T-helper 1 cell treated with Interleukin-12 subunit alpha and Interleukin-12 subunit beta and Interleukin-4 antibody, amounts not matched to agents 30 ng/mL and 1 ng/mL, for 36 hours (primary cell): ENCODE data around the gene LRP3. TPM values are rescaled to one million over a fixed set of nuclear protein-coding genes. Genes with fewer than 3 reads are reported as not detected.
"Not testable (repeated sequence)": the region's sequence is repeated elsewhere in the genome, so short reads cannot be mapped to it uniquely, and the experiment has no call there.

Experiments used
- intact Hi-C: fragments of 100-400 bp; cut with micrococcal nuclease; formaldehyde crosslinking; loops from one replicate; pipeline ENCODE4 v1.15.1; 2024
- total RNA-seq: library from RNA; stranded (reverse); gene quantifications from 2 replicates; pipeline ENCODE4 v1.2.3, GENCODE V29; 2022

LRP3 gene
- total RNA-seq, 1 donor from 2014 or later: 0.05 TPM

DNA sequence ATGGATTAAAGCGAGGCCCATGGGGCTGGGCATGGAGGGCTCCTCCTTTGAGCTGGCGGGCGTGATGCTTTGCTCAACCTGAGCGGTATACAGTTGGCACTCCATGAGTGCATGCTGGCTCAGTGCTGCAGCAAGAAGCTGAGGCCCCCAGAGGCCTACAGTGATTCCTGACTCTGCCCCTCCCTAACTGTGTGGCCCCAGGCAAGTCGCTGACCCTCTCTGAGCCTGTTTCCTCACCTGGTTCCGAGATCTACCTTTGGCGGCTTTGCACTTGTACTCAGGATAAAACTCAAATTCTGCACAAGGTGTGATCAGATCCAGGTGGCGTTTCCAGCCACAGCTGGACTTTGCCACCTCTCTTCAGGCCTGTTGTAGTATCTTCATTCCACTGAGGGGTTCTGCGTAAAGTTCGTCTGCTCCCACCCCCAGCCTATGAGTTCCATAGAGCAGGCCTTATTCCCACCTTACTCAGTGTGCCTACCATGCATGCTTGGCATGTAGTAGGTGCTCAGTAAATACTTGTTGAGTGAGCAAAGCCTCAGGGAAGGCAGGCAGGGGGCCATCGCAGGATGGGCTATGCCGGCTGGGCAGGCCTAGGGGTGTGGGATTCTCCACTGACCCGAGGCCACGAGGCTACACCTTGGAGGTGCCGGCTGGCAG, 7.9 kb downstream of the LRP3 start:
- intact Hi-C loops: no loop called here

DNA sequence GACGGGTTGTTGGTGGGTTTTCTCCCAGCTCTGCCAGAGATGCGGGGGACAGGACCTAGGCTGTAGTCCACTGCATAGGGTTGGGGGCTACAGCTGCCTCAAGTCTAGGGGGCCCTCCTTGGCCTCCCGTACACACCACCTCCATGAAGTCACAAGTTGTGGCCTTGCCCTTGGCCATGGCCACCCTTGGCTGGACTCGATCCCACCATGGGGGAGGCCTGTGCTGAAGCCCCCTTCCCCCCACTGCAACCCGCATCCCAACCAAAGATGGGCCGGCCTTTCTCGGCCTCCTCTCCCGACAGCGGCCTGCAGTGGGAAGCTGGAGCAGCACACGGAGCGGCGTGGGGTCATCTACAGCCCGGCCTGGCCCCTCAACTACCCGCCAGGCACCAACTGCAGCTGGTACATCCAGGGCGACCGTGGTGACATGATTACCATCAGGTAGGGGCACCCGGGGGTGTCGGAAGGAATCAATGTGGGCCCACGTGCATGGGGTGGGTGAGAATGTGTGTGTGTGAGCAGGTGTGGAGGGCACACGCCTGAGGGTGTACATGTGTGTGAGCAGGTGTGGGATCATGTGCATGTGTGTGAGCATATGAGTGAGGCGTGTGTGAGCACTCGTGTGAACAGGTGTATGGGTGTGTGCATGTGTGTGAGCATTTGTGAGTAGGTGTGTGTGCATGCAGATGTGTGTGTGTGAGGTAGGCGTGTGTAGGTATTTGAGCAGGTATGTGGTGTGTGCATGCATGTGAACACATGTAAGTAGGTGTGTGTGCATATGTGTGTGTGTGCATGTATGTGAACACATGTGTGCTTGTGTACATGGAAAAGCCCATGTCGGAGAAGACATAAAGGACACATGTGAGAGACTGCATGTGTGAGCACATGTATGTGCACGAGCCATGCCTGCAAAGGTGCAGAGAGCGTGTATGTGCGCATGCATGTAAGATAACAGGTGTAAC, 8.7 kb downstream of the LRP3 start:
- intact Hi-C loops: no loop called here

DNA sequence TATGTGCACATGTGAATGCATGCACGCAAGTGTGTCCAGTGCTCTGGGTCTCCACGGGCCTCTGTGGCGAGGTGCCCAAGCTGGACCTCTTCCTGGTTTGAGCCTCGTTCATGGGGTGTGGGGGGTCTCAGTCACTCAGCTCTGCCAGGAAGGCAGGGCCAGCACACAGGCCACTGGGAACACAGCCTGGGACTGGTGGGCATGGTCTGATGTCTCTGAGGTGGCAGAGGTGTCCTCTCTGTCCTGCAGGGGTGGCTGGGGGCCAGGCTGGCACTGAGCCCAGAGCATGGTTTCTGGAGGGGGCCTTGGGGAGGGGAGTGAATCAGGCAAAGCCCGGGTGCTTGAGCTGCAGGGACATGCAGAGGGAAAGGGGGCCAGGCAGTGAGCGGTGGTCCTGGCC, 9.4 kb downstream of the LRP3 start:
- intact Hi-C loops: no loop called here

GRCh38 chr19:33204136-33204973, 10.2 kb downstream of the LRP3 start:
- intact Hi-C loops: no loop called here

DNA sequence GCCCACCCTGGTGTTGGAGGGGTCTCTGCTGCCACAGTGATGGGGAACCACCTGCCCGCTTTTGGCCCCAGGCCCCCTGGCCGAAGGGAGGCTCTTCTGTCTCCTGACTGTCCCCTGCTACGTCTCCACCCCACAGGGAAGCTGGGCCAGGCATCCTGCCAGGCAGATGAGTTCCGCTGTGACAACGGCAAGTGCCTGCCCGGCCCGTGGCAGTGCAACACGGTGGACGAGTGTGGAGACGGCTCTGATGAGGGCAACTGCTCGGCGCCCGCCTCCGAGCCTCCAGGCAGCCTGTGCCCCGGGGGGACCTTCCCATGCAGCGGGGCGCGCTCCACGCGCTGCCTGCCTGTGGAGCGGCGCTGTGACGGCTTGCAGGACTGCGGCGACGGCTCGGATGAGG, 11.0 kb downstream of the LRP3 start:
- intact Hi-C loops: no loop called here

GRCh38 chr19:33205531-33206260, 11.6 kb downstream of the LRP3 start:
- intact Hi-C loops: no loop called here

DNA sequence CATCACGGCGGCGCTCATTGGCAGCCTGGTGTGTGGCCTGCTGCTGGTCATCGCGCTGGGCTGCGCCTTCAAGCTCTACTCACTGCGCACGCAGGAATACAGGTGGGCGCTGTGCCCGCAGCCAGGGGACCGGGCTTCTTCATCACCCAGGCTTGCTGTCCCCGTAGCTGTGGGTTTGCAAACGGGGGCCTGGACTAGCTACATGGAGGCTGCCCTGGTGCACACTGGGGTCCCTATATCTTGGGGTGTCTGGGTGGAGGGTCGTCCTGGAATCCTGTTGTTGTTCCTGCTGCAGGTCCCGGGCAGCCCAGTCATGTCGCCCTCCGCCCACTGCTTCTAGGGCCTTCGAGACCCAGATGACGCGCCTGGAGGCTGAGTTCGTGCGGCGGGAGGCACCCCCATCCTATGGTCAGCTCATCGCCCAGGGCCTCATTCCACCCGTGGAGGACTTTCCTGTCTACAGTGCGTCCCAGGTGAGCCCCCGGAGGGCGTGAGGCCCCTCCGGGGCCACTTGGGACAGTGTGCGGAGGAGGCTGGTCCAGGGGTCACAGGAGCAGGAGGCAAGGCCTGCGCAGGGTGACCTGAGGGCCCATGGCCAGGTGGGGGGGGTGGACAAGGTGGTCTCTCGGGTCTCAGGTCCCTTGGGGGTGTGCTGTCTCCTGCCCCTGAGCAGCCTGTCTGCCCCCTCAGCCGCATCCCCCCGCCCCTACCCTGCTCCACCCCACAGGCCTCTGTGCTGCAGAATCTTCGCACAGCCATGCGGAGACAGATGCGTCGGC, 12.3 kb downstream of the LRP3 start:
- intact Hi-C loops: no loop called here

DNA sequence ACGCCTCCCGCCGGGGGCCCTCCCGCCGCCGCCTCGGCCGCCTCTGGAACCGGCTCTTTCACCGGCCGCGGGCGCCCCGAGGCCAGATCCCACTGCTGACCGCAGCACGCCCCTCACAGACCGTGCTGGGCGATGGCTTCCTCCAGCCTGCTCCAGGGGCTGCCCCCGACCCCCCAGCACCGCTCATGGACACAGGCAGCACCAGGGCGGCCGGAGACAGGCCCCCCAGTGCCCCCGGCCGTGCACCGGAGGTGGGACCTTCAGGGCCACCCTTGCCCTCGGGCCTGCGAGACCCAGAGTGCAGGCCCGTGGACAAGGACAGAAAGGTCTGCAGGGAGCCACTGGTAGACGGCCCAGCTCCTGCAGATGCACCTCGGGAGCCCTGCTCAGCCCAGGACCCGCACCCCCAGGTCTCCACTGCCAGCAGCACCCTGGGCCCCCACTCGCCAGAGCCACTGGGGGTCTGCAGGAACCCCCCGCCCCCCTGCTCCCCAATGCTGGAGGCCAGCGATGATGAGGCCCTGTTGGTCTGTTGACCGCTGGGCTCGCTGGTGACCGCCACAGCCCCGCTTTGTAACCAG, 13.0 kb downstream of the LRP3 start:
- intact Hi-C loops: no loop called here

- intact Hi-C loops: no loop called here
Observed at GRCh38 chr19:33207903-33208302, 13.8 kb downstream of the LRP3 start.

GRCh38 chr19:33208371-33208895, 14.3 kb downstream of the LRP3 start:
- intact Hi-C loops: no loop called here

GRCh38 chr19:33208904-33209849, 15.0 kb downstream of the LRP3 start:
- intact Hi-C loops: no loop called here

GRCh38 chr19:33209850-33210230, 15.7 kb downstream of the LRP3 start:
- intact Hi-C loops: not testable (repeated sequence)

DNA sequence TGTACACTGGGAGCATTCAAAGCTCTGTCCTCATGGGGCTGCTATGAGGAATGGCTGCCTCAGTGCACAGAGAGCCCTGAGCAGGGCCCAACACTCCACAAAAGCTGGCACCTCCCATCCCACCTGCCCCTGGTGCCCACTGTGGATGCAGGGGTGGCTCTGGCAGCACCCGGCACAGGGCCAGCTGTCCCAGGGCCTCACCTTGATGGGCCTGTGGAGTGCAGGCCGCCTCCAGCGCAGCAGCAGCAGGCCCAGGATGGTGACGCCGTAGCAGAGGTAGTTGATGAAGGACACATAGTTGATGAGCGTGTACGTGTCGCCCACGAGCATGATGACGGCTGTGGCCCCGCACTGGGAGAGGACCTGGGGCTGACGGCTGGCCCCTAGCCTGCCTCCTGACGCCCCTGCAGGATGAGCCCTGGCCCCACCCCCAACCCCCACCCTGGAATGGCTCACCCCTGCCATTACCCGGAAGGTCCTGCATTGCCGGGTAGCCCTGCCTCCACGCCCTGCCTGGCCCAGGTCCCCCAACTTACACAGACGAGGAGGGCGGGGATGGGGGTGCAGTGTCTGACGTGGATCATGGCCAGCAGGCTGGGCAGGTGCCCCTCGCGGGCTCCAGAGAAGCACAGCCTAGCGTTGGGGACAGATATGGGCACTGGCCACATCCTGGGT, 16.3 kb downstream of the LRP3 start:
- intact Hi-C loops: no loop called here

DNA sequence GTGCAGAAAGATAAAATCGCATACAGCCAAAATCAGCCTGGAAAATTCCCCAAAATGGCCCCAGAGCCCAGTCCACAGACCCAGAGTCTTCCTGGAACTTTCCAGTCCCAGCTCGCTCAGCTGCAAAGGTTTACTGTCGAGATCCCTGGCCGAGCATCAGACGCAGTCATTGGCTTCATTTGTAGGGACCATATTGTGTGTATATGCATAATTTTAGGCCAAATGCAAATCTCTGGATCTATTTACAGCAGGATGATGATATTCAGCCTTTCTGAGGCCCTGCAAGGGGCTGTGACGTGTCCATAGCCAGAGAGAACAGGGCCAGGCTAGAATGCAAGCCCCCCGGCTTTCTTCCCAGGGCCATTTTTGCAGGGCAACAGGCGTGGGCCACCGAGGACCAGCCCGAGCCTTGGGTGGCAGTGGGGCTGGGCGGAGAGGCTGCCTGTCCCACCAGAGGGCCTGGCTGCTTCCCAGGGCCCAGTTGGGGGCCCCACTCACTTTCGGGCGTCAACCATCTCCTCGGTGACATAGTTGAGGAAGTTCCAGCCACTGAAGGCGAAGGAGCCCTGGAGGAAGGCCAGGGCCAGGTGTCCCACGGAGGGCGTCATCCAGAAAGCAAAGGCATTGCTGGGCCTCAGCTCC, 17.8 kb downstream of the LRP3 start:
- intact Hi-C loops: no loop called here

DNA sequence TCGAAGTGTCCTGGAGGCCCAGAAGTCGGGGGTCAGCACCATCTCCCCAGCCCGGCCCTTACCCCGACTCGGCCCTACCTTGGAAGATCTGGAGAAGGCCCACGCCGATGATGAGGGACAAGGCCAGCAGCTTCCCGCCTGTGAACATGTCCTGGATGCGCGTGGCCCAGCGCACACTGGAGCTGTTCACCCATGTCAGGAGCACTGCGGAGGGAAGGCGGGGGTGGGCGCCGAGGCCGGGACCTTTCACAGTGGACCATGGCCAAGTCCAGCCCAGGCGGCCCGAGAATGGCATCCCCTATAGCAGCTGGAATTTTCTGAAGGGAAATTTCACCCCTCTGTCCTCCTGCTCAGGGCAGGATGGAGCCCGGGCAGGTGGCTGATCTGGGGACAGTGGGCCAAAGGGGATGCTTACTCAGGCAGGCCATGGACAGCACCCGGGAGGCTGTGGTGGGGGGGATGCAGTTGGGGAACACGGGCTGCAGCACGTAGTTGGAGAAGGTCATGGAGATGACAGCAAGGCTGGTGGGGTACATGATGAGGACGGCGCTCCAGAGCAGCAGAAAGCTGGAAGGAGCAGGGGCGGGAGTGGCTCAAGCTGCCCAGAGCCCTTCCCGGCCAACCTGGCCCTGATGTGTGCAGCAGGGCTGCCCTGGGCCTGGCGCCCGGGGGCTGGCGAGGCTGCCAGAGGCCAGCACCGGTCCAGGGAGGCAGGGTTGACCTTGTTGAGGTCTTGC, 18.5 kb downstream of the LRP3 start:
- intact Hi-C loops: no loop called here

GRCh38 chr19:33214596-33214995, 20.5 kb downstream of the LRP3 start:
- intact Hi-C loops: no loop called here
